ENCODE data around the gene ETAA1.

DNA sequence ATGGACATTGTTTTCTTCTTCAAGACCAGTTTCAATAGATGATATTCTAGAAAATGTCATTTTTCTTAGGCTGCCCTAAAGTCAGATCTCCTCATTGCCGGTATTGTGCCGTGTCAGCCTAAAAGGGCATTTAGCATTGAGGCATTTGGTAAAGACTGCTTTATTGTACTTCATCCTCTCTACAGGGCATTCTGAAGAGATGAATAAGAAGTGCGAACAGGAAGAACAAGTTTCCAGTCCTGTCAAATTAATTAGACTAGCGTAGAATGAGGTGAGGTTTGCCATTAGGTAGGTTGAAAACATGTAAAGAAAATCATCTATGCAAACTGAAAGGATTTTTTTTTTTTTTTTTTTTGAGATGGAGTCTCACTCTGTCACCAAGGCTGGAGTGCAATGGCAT lies 60.6 kb downstream of the ETAA1 start:
- no peak for TF ChIP-seq POLR2AphosphoS5 (IDR thresholded peaks at IDR 0.05)
- TF ChIP-seq, protein P1, sequence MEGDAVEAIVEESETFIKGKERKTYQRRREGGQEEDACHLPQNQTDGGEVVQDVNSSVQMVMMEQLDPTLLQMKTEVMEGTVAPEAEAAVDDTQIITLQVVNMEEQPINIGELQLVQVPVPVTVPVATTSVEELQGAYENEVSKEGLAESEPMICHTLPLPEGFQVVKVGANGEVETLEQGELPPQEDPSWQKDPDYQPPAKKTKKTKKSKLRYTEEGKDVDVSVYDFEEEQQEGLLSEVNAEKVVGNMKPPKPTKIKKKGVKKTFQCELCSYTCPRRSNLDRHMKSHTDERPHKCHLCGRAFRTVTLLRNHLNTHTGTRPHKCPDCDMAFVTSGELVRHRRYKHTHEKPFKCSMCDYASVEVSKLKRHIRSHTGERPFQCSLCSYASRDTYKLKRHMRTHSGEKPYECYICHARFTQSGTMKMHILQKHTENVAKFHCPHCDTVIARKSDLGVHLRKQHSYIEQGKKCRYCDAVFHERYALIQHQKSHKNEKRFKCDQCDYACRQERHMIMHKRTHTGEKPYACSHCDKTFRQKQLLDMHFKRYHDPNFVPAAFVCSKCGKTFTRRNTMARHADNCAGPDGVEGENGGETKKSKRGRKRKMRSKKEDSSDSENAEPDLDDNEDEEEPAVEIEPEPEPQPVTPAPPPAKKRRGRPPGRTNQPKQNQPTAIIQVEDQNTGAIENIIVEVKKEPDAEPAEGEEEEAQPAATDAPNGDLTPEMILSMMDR (IDR thresholded peaks at IDR 0.05) = no peak

All from prostate gland (tissue), 2 donors.